22Rv1 (cell line): ENCODE data around the gene EIF4G3.

Experiments used
- CTCF ChIP-seq: fragments of 450-650 bp; IDR thresholded peaks from 2 replicates; pipeline ENCODE4 v1.5.1; 2017; ENCODE audit warnings: mild to moderate bottlenecking
- ZFX ChIP-seq: fragments of 450-650 bp; IDR thresholded peaks from 2 replicates; pipeline ENCODE4 v1.6.1; 2017; ENCODE audit warnings: antibody characterized with exemption, borderline replicate concordance

DNA sequence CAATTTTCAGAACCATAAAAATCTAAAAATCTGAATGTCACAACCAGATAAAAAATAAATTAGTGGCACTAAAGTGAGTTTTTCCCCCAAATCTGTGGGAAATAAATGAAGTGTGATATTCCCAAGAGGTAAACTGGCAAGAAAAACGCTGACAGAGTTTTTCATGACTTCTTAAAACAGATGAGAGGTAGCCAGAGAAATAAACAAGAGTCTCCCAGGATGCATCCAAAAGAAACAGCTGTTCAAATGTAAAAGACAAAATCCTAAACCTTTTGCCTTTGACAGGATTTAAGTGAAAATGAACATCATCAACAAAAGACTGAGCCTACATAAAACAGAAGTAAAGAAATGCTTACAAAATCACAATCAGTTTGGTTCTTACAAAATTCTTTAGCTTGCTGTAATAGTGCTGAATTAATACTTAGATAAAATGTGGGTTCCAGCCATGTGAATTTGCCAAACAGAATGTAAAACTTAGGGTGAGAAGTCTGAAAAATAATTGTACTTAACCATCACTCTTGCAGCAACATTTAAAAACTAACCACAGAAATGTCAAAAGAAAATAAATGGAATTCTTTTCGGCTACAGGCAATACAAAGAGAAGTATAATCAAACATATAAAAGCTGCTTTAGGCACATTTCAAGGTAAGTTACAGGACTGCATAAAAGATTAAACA, 133.6 kb downstream of the EIF4G3 start:
- TF ChIP-seq CTCF (no peak), ZFX (no peak)
